ENCODE measurements around the gene ZC3H7B.
"Not testable (repeated sequence)": the region's sequence is repeated elsewhere in the genome, so short reads cannot be mapped to it uniquely, and the experiment has no call there.

ZC3H7B gene

GRCh38 chr22:41301085-41302020 lies at the start of gene ZC3H7B:
Gene ZC3H7B, plus strand, starts transcription at chr22:41301525. Its CDS starts 19,136 bp downstream, at chr22:41320661.
- peak; percentile 78 to 83 for DNase-seq

GRCh38 chr22:41252365-41252764 lies 49.0 kb upstream of the ZC3H7B start:
- DNase-seq, result no peak

GRCh38 chr22:41254230-41254629 lies 47.1 kb upstream of the ZC3H7B start:
- DNase-seq, result no peak

GRCh38 chr22:41256254-41257253 lies 44.8 kb upstream of the ZC3H7B start:
- DNase-seq, result no peak

- no peak for DNase-seq
These were observed 43.6 kb upstream of the ZC3H7B start for GRCh38 chr22:41257696-41258095.

GRCh38 chr22:41259756-41260155 lies 41.6 kb upstream of the ZC3H7B start:
- DNase-seq, result not testable (repeated sequence)

GRCh38 chr22:41260871-41261270 lies 40.5 kb upstream of the ZC3H7B start:
- DNase-seq, result no peak

GRCh38 chr22:41261541-41262249 lies 39.6 kb upstream of the ZC3H7B start:
- no peak for DNase-seq

- DNase-seq, result no peak
These were observed 39.0 kb upstream of the ZC3H7B start for GRCh38 chr22:41262250-41262765.

GRCh38 chr22:41263704-41264103 lies 37.6 kb upstream of the ZC3H7B start:
- DNase-seq, result no peak

- DNase-seq, result no peak
These were observed 36.9 kb upstream of the ZC3H7B start for GRCh38 chr22:41264408-41264941.

- DNase-seq, result no peak
These were observed 33.4 kb upstream of the ZC3H7B start for GRCh38 chr22:41267958-41268357.

GRCh38 chr22:41271787-41272186 lies 29.5 kb upstream of the ZC3H7B start:
- no peak for DNase-seq

GRCh38 chr22:41273128-41273527 lies 28.2 kb upstream of the ZC3H7B start:
- no peak for DNase-seq

GRCh38 chr22:41274856-41275255 lies 26.5 kb upstream of the ZC3H7B start:
- DNase-seq, result no peak

GRCh38 chr22:41280065-41280464 lies 21.3 kb upstream of the ZC3H7B start:
- no peak for DNase-seq

GRCh38 chr22:41280854-41281253 lies 20.5 kb upstream of the ZC3H7B start:
- DNase-seq, result no peak

GRCh38 chr22:41284465-41284864 lies 16.9 kb upstream of the ZC3H7B start:
- DNase-seq, result no peak

- DNase-seq, result peak; percentile 21 to 24
These were observed 15.9 kb upstream of the ZC3H7B start for GRCh38 chr22:41285441-41285819.

GRCh38 chr22:41285820-41286638 lies 15.3 kb upstream of the ZC3H7B start, which contains the start of gene RANGAP1:
Gene RANGAP1, minus strand, starts transcription at chr22:41286187. Its CDS starts 5,143 bp downstream, at chr22:41281044.
- peak; percentile 97 to 98 for DNase-seq

GRCh38 chr22:41286639-41287091 lies 14.7 kb upstream of the ZC3H7B start:
- DNase-seq, result no peak

Measured in NCI-H1930 (cell line).